ENCODE measurements around the gene PTTG1. TPM values are rescaled to one million over a fixed set of nuclear protein-coding genes. Genes with fewer than 3 reads are reported as not detected.

PTTG1 gene
- total and polyA plus RNA-seq, 2 of the 8 experiments (the other 6 are each of a cell fraction or from before 2014, with no cell fraction given): 240 to 478 TPM

DNA sequence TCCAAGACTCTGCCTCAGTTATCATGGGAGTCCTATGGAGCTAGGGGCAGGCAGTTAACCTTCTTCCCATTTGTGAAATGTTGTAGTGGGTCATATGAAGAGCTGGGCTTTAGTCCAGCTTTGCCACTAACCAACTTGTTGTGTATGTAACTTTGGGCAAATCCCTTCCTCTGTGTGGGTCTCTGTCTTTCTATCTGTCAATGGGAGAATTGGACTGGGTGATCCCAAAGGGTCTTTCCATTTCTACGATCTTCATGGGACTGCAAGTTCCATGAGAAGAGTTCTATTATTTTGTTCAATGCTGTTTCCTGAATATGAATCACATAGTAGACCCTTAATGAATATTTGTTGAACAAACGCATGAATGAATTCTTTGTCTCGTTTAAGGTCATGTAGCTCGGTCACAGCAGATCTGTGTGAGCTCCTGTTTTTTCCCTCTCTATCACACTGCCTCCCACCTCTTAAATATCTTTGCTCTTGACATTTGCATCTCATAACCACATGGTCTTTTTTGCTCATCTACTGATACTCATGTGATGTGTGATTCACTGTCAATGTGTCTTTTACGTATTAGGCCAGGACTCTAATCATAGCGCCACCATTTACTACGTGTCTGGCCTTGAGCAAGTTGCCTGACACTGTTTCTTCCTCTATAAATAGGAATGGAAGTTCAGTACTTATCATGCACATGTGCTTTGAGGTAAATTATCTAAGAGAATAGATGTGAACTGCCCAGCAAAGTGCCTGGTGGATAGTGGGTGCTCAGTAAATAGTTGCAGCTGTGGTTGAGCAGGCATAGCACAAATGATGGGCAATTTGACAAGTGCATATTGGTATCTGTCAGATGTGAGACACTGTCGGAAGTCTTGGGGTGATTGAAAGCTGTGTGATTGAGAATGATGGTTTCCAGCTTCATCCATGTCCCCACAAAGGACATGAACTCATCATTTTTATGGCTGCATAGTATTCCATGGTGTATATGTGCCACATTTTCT lies 37.4 kb downstream of the PTTG1 start:
- no peak overlapping the region for H2BK120ac ChIP-seq (replicated peaks; ENCODE audit: low read depth, low read length)
- ChIA-PET POLR2A (ENCODE audit: partially characterized antibody) (no interaction called here), CTCF (ENCODE audit: partially characterized antibody) (interaction anchor here (0.6 to 5.4 kb wide), 6 partner anchors 10 to 430 kb away, joined by 3 to 47 read pairs (median 4); no protein-coding TSS in a partner anchor)
- H4K5ac ChIP-seq (ENCODE audit: insufficient read length, low read depth, low read length): no peak overlapping the region
- no peaks in the 10 kb centered on the region for H3K4me1 ChIP-seq (replicated peaks in 1 of 4; ENCODE audit: control insufficient read depth in 3 of 4, insufficient read depth in 4 of 4, low read length in 3 of 4)
- H2BK12ac ChIP-seq (ENCODE audit: low read depth, low read length): no peak overlapping the region
- no peak overlapping the region for H3K56ac ChIP-seq (replicated peaks; ENCODE audit: insufficient read length, low read depth, low read length)
- H3K18ac ChIP-seq (ENCODE audit: extremely low read depth, low read length): no peak overlapping the region
- H3K4me3 ChIP-seq (ENCODE audit: extremely low read depth in 1 of 4, insufficient read depth in 2 of 4, low read depth in 3 of 4, low read length in 4 of 4): no peak overlapping the region
- no peaks in the 10 kb centered on the region; a peak in 1 of 4 replicates for H3K9me3 ChIP-seq (ENCODE audit: insufficient read depth in 2 of 2, low read depth in 1 of 2, low read length in 1 of 2)
- no peaks in the 10 kb centered on the region for H3K23me2 ChIP-seq (ENCODE audit: low read depth, low read length)
- no peaks in the 10 kb centered on the region for H3K79me1 ChIP-seq (ENCODE audit: low read depth, low read length)
- no peak overlapping the region for H2BK15ac ChIP-seq (ENCODE audit: low read length)
- H3K27ac ChIP-seq (ENCODE audit: low read depth, low read length): no peak overlapping the region
- H4K8ac ChIP-seq (ENCODE audit: extremely low read depth, insufficient read depth, low read length): no peak overlapping the region
- H3K4ac ChIP-seq (replicated peaks; ENCODE audit: insufficient read length, low read depth, low read length): no peak overlapping the region
- H3K27me3 ChIP-seq (replicated peaks in 1 of 4; ENCODE audit: control insufficient read depth in 3 of 4, extremely low read depth in 1 of 4, insufficient read depth in 3 of 4, low read length in 3 of 4): no peaks in the 10 kb centered on the region
- WGBS, 2 experiments (ENCODE audit: extremely low coverage in 1 of 2, insufficient coverage in 1 of 2, insufficient read length in 1 of 2, insufficient replicate concordance in 2 of 2, low coverage in 1 of 2, low lambda C conversion rate in 2 of 2, missing lambda C conversion rate in 1 of 2): 94% methylated on average over 8 of the region's 8 CpGs; no CpG with 5 or more reads in 1 of the 2 experiments
- H3K79me2 ChIP-seq (ENCODE audit: control insufficient read depth in 1 of 2, insufficient read depth in 2 of 2, low read length in 2 of 2): no peaks in the 10 kb centered on the region
- no peak overlapping the region for H3K23ac ChIP-seq (ENCODE audit: insufficient read length)
- no peaks in the 10 kb centered on the region for H4K20me1 ChIP-seq (replicated peaks in 1 of 2; ENCODE audit: control insufficient read depth in 1 of 2, insufficient read depth in 2 of 2, low read length in 2 of 2)
- H2AFZ ChIP-seq (ENCODE audit: low read length): no peak overlapping the region
- DNase-seq (ENCODE audit: low read depth in 1 of 2, low spot score in 2 of 2) (no peak), FAIRE-seq (no peak)
- H2BK5ac ChIP-seq (ENCODE audit: low read depth, low read length): no peak overlapping the region
- H2BK20ac ChIP-seq (ENCODE audit: low read length): no peak overlapping the region
- H3K4me2 ChIP-seq (ENCODE audit: insufficient read depth in 1 of 2, low read depth in 2 of 2, low read length in 2 of 2): no peak overlapping the region
- no peak overlapping the region for H3K14ac ChIP-seq (ENCODE audit: insufficient read length)
- no peak overlapping the region for H4K91ac ChIP-seq (replicated peaks; ENCODE audit: insufficient read length, low read length)
- no peak overlapping the region for H2AK5ac ChIP-seq (ENCODE audit: low read depth, low read length)
- H3K36me3 ChIP-seq (ENCODE audit: control insufficient read depth in 2 of 4, insufficient read depth in 4 of 4, low read length in 3 of 4): no peaks in the 10 kb centered on the region
- H3K9ac ChIP-seq (replicated peaks in 1 of 4; ENCODE audit: extremely low read depth in 1 of 4, low read depth in 3 of 4, low read length in 3 of 4): no peak overlapping the region
- TF ChIP-seq SRF (IDR thresholded peaks at IDR 0.05; ENCODE audit: low read depth, low read length): no peak
- TF ChIP-seq HDAC6 (IDR thresholded peaks at IDR 0.05; ENCODE audit: low read depth, low read length): no peak
- no peak for TF ChIP-seq FOSL1 (IDR thresholded peaks at IDR 0.05; ENCODE audit: insufficient read depth, low read depth, low read length)
- TF ChIP-seq, protein P1, sequence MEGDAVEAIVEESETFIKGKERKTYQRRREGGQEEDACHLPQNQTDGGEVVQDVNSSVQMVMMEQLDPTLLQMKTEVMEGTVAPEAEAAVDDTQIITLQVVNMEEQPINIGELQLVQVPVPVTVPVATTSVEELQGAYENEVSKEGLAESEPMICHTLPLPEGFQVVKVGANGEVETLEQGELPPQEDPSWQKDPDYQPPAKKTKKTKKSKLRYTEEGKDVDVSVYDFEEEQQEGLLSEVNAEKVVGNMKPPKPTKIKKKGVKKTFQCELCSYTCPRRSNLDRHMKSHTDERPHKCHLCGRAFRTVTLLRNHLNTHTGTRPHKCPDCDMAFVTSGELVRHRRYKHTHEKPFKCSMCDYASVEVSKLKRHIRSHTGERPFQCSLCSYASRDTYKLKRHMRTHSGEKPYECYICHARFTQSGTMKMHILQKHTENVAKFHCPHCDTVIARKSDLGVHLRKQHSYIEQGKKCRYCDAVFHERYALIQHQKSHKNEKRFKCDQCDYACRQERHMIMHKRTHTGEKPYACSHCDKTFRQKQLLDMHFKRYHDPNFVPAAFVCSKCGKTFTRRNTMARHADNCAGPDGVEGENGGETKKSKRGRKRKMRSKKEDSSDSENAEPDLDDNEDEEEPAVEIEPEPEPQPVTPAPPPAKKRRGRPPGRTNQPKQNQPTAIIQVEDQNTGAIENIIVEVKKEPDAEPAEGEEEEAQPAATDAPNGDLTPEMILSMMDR (IDR thresholded peaks at IDR 0.05; ENCODE audit: control extremely low read depth in 1 of 3, insufficient read depth in 1 of 3, low read depth in 1 of 3, low read length in 3 of 3): no peak
- TF ChIP-seq CBX5 (IDR thresholded peaks at IDR 0.05; ENCODE audit: low read depth, low read length): no peak
- no peak for TF ChIP-seq NRF1 (IDR thresholded peaks at IDR 0.05; ENCODE audit: low read depth, low read length)
- no peak for TF ChIP-seq TCF12 (IDR thresholded peaks at IDR 0.05; ENCODE audit: low read depth, low read length)
- TF ChIP-seq TAF1 (IDR thresholded peaks at IDR 0.05; ENCODE audit: low read depth, low read length): no peak
- TF ChIP-seq YY1 (IDR thresholded peaks at IDR 0.05; ENCODE audit: low read depth, low read length): no peak
- TF ChIP-seq GTF2F1 (IDR thresholded peaks at IDR 0.05; ENCODE audit: borderline replicate concordance, low read depth, low read length): no peak
